Endothelial cell of umbilical vein (primary cell): ENCODE measurements around the gene FOXO1.

Experiments
- EZH2 ChIP-seq: IDR thresholded peaks from 2 replicates; pipeline ENCODE4 v1.6.1; 2012; ENCODE audit warnings: borderline replicate concordance, low read depth, mild to moderate bottlenecking, moderate library complexity, low read length, inconsistent platforms; ENCODE audit not compliant: severe bottlenecking
- JUN ChIP-seq: IDR thresholded peaks from 2 replicates; pipeline ENCODE4 v1.6.1; 2011; ENCODE audit warnings: borderline replicate concordance, low read depth; ENCODE audit not compliant: insufficient read length, insufficient read depth
- POLR2A ChIP-seq: IDR thresholded peaks from 2 replicates; pipeline ENCODE4 v1.6.1; 2012; ENCODE audit warnings: low read depth, mild to moderate bottlenecking, control low read depth, low read length
- POLR2AphosphoS5 ChIP-seq: IDR thresholded peaks from 2 replicates; pipeline ENCODE4 v1.6.1; 2012; ENCODE audit warnings: low read depth, mild to moderate bottlenecking, control low read depth, low read length, moderate library complexity; ENCODE audit not compliant: insufficient read depth
- TF ChIP-seq, protein P1 (sequence below), 2 donors: IDR thresholded peaks; 1 replicate in 1 of 2; 2 replicates in 1 of 2; pipeline ENCODE4 v1.5.1; 2011; ENCODE audit warnings: low read length in 2 of 2, mild to moderate bottlenecking in 2 of 2, moderate library complexity in 2 of 2, control low read depth in 1 of 2, inconsistent platforms in 1 of 2, low read depth in 1 of 2; ENCODE audit not compliant: insufficient read depth in 1 of 2; ENCODE audit errors: extremely low read depth in 1 of 2
- TF ChIP-seq, protein P2 (sequence below): IDR thresholded peaks from 2 replicates; pipeline ENCODE4 v1.6.1; 2011; ENCODE audit not compliant: insufficient read depth, insufficient read length

DNA sequence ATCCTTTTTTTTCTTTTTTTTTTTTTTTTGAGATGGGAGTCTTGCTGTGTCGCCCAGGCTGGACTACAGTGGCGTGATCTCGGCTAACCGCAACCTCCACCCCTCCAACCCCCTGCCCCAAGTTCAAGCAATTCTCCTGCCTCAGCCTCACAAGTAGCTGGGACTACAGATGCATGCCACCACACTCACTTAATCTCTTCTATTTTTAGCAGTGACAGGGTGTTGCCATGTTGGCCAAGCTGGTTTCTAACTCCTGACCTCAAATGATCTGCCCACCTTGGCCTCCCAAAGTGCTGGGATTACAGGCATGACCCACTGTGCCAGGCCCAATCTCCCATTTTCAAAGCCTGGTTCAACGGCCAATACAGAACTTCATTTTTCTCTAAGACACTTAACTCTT lies 9.1 kb downstream of the FOXO1 start:
- TF ChIP-seq, protein P1, sequence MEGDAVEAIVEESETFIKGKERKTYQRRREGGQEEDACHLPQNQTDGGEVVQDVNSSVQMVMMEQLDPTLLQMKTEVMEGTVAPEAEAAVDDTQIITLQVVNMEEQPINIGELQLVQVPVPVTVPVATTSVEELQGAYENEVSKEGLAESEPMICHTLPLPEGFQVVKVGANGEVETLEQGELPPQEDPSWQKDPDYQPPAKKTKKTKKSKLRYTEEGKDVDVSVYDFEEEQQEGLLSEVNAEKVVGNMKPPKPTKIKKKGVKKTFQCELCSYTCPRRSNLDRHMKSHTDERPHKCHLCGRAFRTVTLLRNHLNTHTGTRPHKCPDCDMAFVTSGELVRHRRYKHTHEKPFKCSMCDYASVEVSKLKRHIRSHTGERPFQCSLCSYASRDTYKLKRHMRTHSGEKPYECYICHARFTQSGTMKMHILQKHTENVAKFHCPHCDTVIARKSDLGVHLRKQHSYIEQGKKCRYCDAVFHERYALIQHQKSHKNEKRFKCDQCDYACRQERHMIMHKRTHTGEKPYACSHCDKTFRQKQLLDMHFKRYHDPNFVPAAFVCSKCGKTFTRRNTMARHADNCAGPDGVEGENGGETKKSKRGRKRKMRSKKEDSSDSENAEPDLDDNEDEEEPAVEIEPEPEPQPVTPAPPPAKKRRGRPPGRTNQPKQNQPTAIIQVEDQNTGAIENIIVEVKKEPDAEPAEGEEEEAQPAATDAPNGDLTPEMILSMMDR (IDR thresholded peaks at IDR 0.05; ENCODE audit: extremely low read depth in 1 of 2, insufficient read depth in 1 of 2, low read depth in 1 of 2, low read length in 2 of 2): no peak
- no peak for TF ChIP-seq POLR2A
- TF ChIP-seq JUN: no peak
- TF ChIP-seq, protein P2, sequence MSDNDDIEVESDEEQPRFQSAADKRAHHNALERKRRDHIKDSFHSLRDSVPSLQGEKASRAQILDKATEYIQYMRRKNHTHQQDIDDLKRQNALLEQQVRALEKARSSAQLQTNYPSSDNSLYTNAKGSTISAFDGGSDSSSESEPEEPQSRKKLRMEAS: no peak
- no peak for TF ChIP-seq POLR2AphosphoS5
- no peak for TF ChIP-seq EZH2
